ENCODE data around the gene OR5A2. TPM values are rescaled to one million over a fixed set of nuclear protein-coding genes. Genes with fewer than 3 reads are reported as not detected.

OR5A2 gene
- polyA plus RNA-seq (2013, experiment 1 of 2): not detected
- polyA plus RNA-seq (2013, experiment 2 of 2): not detected

- Histone ChIP-seq H2AK5ac (ENCODE audit: low read length, severe bottlenecking) (no peak within 1 kb of the TSS), H3K9me3 (ENCODE audit: control insufficient read depth, low read length) (no peaks in the 10 kb centered on the region), H2AFZ (ENCODE audit: low read depth, low read length) (no peak within 1 kb of the TSS), H2BK12ac (ENCODE audit: low read length in 2 of 2) (no peak within 1 kb of the TSS), H3K79me1 (replicated peaks; ENCODE audit: low read length, poor library complexity, severe bottlenecking) (no peaks in the 10 kb centered on the region), H3K27ac (ENCODE audit: low read length, poor library complexity, severe bottlenecking) (no peak within 1 kb of the TSS), H3K14ac (ENCODE audit: low read length in 2 of 2) (no peak within 1 kb of the TSS), H4K8ac (ENCODE audit: low read length) (no peak within 1 kb of the TSS), H3K27me3 (ENCODE audit: control insufficient read depth in 1 of 2, insufficient read depth in 1 of 2, low read length in 2 of 2) (peaks cover 0 to 3% of the 10 kb centered on the region in 2 experiments), H3K36me3 (ENCODE audit: control insufficient read depth in 1 of 2, insufficient read depth in 2 of 2, low read depth in 1 of 2, low read length in 2 of 2) (no peaks in the 10 kb centered on the region), H2BK5ac (ENCODE audit: low read depth, low read length, poor library complexity, severe bottlenecking) (no peak within 1 kb of the TSS), H4K91ac (ENCODE audit: low read length) (no peak within 1 kb of the TSS), H3K4ac (ENCODE audit: low read depth in 1 of 2, low read length in 2 of 2) (no peak within 1 kb of the TSS), H3K9ac (ENCODE audit: low read length) (no peak within 1 kb of the TSS), H3K4me3 (ENCODE audit: insufficient read depth in 1 of 2, low read depth in 1 of 2, low read length in 2 of 2) (no peak within 1 kb of the TSS), H3K4me1 (ENCODE audit: control insufficient read depth, insufficient read depth, low read depth, low read length) (no peaks in the 10 kb centered on the region), H3K18ac (ENCODE audit: low read depth in 1 of 2, low read length in 2 of 2) (no peak within 1 kb of the TSS), H3K4me2 (ENCODE audit: low read length, poor library complexity, severe bottlenecking) (no peak within 1 kb of the TSS), H2BK120ac (ENCODE audit: low read depth, low read length) (no peak within 1 kb of the TSS), H2BK15ac (ENCODE audit: low read depth, poor library complexity, severe bottlenecking) (no peak within 1 kb of the TSS), H3K23ac (ENCODE audit: low read length in 2 of 2) (no peak within 1 kb of the TSS)
- WGBS: 25% methylated on average over 3 of the region's 5 CpGs
- no peak for DNase-seq
Measured at GRCh38 chr11:59426361-59427067, at the start of gene OR5A2. Gene OR5A2 (minus strand): TSS chr11:59426413. CDS start chr11:59422953, 3,460 bp downstream.

DNA sequence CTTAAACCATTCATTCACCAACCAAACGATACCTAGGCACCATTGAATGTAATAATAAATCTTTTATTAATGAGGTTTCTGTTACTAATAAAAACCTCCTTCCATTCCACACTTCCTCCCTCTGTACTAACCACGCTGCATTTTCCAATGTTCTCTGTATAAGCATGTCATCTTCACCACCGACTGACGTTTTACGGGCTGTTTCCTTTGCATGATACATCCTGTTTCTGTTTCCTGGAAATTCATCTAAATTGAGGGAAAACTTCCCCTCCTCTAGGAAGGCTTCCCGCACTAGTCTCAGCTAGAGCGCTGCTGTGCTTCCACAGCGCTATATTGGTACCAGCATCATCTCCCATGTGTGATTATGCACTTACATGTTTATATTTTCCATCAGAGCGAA is 49.0 kb upstream of the OR5A2 start:
- Histone ChIP-seq H3K23ac (ENCODE audit: low read length in 2 of 2) (no peak overlapping the region), H3K27me3 (ENCODE audit: control insufficient read depth in 1 of 2, insufficient read depth in 1 of 2, low read length in 2 of 2) (no peaks in the 10 kb centered on the region), H3K36me3 (ENCODE audit: control insufficient read depth in 1 of 2, insufficient read depth in 2 of 2, low read depth in 1 of 2, low read length in 2 of 2) (no peaks in the 10 kb centered on the region), H3K27ac (ENCODE audit: low read length, poor library complexity, severe bottlenecking) (no peak overlapping the region), H3K14ac (ENCODE audit: low read length in 2 of 2) (no peak overlapping the region), H3K9ac (ENCODE audit: low read length) (no peak overlapping the region), H3K4me1 (ENCODE audit: control insufficient read depth, insufficient read depth, low read depth, low read length) (no peaks in the 10 kb centered on the region), H3K9me3 (ENCODE audit: control insufficient read depth, low read length) (no peaks in the 10 kb centered on the region), H4K8ac (ENCODE audit: low read length) (no peak overlapping the region), H4K91ac (ENCODE audit: low read length) (no peak overlapping the region), H3K4ac (ENCODE audit: low read depth in 1 of 2, low read length in 2 of 2) (no peak overlapping the region), H3K4me3 (ENCODE audit: insufficient read depth in 1 of 2, low read depth in 1 of 2, low read length in 2 of 2) (no peak overlapping the region), H3K4me2 (ENCODE audit: low read length, poor library complexity, severe bottlenecking) (no peak overlapping the region), H2BK5ac (ENCODE audit: low read depth, low read length, poor library complexity, severe bottlenecking) (no peak overlapping the region), H3K18ac (ENCODE audit: low read depth in 1 of 2, low read length in 2 of 2) (no peak overlapping the region), H2AFZ (ENCODE audit: low read depth, low read length) (no peak overlapping the region), H3K79me1 (replicated peaks; ENCODE audit: low read length, poor library complexity, severe bottlenecking) (no peaks in the 10 kb centered on the region), H2AK5ac (ENCODE audit: low read length, severe bottlenecking) (no peak overlapping the region), H2BK12ac (ENCODE audit: low read length in 2 of 2) (no peak overlapping the region), H2BK15ac (ENCODE audit: low read depth, poor library complexity, severe bottlenecking) (no peak overlapping the region), H2BK120ac (ENCODE audit: low read depth, low read length) (no peak overlapping the region)
- 89% methylated on average over 6 of the region's 9 CpGs for WGBS
- DNase-seq: no peak

DNA sequence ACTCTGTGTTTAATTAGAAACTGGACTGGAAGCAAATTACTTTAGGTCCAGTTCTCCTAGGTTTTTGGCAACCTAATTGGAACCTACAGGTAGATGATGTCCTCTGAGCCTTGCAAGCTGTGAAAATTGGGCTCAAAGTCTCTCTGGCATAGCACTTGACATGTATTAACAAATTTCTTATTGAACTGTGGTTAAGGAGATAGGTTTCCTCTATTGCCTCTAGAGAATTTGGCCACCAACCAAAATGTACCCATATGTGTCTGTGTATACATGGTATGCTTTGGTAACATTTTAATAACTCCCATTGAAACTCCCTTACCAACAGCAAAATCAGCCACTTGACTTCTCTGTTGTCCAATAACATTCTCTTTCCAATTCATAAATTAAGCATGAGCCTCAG is 46.8 kb upstream of the OR5A2 start, which contains the start of gene OR4D10:
OR4D10 (plus strand) TSS at position 301 of the 400 bp plus-strand sequence. CDS start 4,115 bp downstream, outside the sequence.
- no peaks in the 10 kb centered on the region for H3K9me3 ChIP-seq (ENCODE audit: control insufficient read depth, low read length)
- H2BK12ac ChIP-seq (ENCODE audit: low read length in 2 of 2): no peak within 1 kb of the TSS
- no peaks in the 10 kb centered on the region for H3K79me1 ChIP-seq (replicated peaks; ENCODE audit: low read length, poor library complexity, severe bottlenecking)
- H3K27ac ChIP-seq (ENCODE audit: low read length, poor library complexity, severe bottlenecking): no peak within 1 kb of the TSS
- no peak within 1 kb of the TSS for H3K4ac ChIP-seq (ENCODE audit: low read depth in 1 of 2, low read length in 2 of 2)
- H2BK15ac ChIP-seq (ENCODE audit: low read depth, poor library complexity, severe bottlenecking): no peak within 1 kb of the TSS
- no peak within 1 kb of the TSS for H3K4me2 ChIP-seq (ENCODE audit: low read length, poor library complexity, severe bottlenecking)
- H2AFZ ChIP-seq (ENCODE audit: low read depth, low read length): no peak within 1 kb of the TSS
- no peaks in the 10 kb centered on the region for H3K27me3 ChIP-seq (ENCODE audit: control insufficient read depth in 1 of 2, insufficient read depth in 1 of 2, low read length in 2 of 2)
- H4K91ac ChIP-seq (ENCODE audit: low read length): no peak within 1 kb of the TSS
- no peak within 1 kb of the TSS for H3K18ac ChIP-seq (ENCODE audit: low read depth in 1 of 2, low read length in 2 of 2)
- H3K9ac ChIP-seq (ENCODE audit: low read length): no peak within 1 kb of the TSS
- no peak within 1 kb of the TSS for H2AK5ac ChIP-seq (ENCODE audit: low read length, severe bottlenecking)
- H3K23ac ChIP-seq (ENCODE audit: low read length in 2 of 2): no peak within 1 kb of the TSS
- no peak within 1 kb of the TSS for H2BK5ac ChIP-seq (ENCODE audit: low read depth, low read length, poor library complexity, severe bottlenecking)
- no peak within 1 kb of the TSS for H3K4me3 ChIP-seq (ENCODE audit: insufficient read depth in 1 of 2, low read depth in 1 of 2, low read length in 2 of 2)
- H3K14ac ChIP-seq (ENCODE audit: low read length in 2 of 2): no peak within 1 kb of the TSS
- no peaks in the 10 kb centered on the region for H3K36me3 ChIP-seq (ENCODE audit: control insufficient read depth in 1 of 2, insufficient read depth in 2 of 2, low read depth in 1 of 2, low read length in 2 of 2)
- no peak within 1 kb of the TSS for H4K8ac ChIP-seq (ENCODE audit: low read length)
- H2BK120ac ChIP-seq (ENCODE audit: low read depth, low read length): no peak within 1 kb of the TSS
- no peaks in the 10 kb centered on the region for H3K4me1 ChIP-seq (ENCODE audit: control insufficient read depth, insufficient read depth, low read depth, low read length)
- no peak for DNase-seq

DNA sequence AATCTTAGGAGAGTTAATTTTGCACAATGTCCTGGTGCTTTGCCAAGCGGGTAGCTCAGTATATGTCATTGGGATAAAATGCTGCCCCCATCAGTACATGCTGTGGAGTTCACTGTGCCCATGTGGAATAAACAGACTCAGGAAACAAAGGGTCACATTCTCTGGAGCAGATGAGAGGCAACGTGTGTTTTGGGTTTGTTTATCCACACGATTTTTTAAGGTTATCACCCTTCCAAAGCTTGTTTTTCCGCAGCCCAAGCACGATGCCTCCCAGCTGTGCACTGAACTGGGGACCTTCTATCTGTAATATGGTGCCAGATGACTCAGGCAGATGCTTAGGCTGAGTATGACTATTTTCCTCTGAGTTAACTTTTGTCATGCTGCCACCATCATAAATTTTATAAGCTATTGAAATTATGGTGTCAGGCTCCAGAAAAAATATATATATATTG is 37.0 kb upstream of the OR5A2 start:
- H2BK12ac ChIP-seq (ENCODE audit: low read length in 2 of 2): no peak overlapping the region
- H2AFZ ChIP-seq (ENCODE audit: low read depth, low read length): no peak overlapping the region
- H3K27ac ChIP-seq (ENCODE audit: low read length, poor library complexity, severe bottlenecking): no peak overlapping the region
- H4K8ac ChIP-seq (ENCODE audit: low read length): no peak overlapping the region
- H3K4me3 ChIP-seq (ENCODE audit: insufficient read depth in 1 of 2, low read depth in 1 of 2, low read length in 2 of 2): peak overlapping the region in 1 of 2 experiments; percentile 59
- H3K4ac ChIP-seq (ENCODE audit: low read depth in 1 of 2, low read length in 2 of 2): no peak overlapping the region
- no peak overlapping the region for H3K18ac ChIP-seq (ENCODE audit: low read depth in 1 of 2, low read length in 2 of 2)
- H3K4me1 ChIP-seq (ENCODE audit: control insufficient read depth, insufficient read depth, low read depth, low read length): no peaks in the 10 kb centered on the region
- H2BK5ac ChIP-seq (ENCODE audit: low read depth, low read length, poor library complexity, severe bottlenecking): no peak overlapping the region
- no peak overlapping the region for H2AK5ac ChIP-seq (ENCODE audit: low read length, severe bottlenecking)
- no peaks in the 10 kb centered on the region for H3K9me3 ChIP-seq (ENCODE audit: control insufficient read depth, low read length)
- no peaks in the 10 kb centered on the region for H3K79me1 ChIP-seq (replicated peaks; ENCODE audit: low read length, poor library complexity, severe bottlenecking)
- no peak overlapping the region for H2BK15ac ChIP-seq (ENCODE audit: low read depth, poor library complexity, severe bottlenecking)
- no peak for DNase-seq
- no peak overlapping the region for H4K91ac ChIP-seq (ENCODE audit: low read length)
- H2BK120ac ChIP-seq (ENCODE audit: low read depth, low read length): no peak overlapping the region
- H3K9ac ChIP-seq (ENCODE audit: low read length): peak overlapping the region; percentile 36
- 62% methylated on average over 5 of the region's 5 CpGs for WGBS
- H3K4me2 ChIP-seq (ENCODE audit: low read length, poor library complexity, severe bottlenecking): no peak overlapping the region
- no peaks in the 10 kb centered on the region for H3K36me3 ChIP-seq (ENCODE audit: control insufficient read depth in 1 of 2, insufficient read depth in 2 of 2, low read depth in 1 of 2, low read length in 2 of 2)
- no peaks in the 10 kb centered on the region for H3K27me3 ChIP-seq (ENCODE audit: control insufficient read depth in 1 of 2, insufficient read depth in 1 of 2, low read length in 2 of 2)
- no peak overlapping the region for H3K23ac ChIP-seq (ENCODE audit: low read length in 2 of 2)
- no peak overlapping the region for H3K14ac ChIP-seq (ENCODE audit: low read length in 2 of 2)
